HepG2 (cell line): Measurements from ENCODE around the gene ZDHHC9. TPM values are rescaled to one million over a fixed set of nuclear protein-coding genes. Genes with fewer than 3 reads are reported as not detected.

ENCODE experiments used
- ATAC-seq: fragments of 200-7000 bp; cut with Tn5 transposase; 3 replicates; pipeline ENCODE4 v1.9.1; 2020; ENCODE audit warnings: mild to moderate bottlenecking, moderate library complexity
- BruUV-seq: library from RNA; stranded (reverse); fragments of 400-500 nt; replicated peaks from 2 replicates; lab custom pipeline; 2021; lab: Mats Ljungman, UMichigan
- CTCF ChIA-PET: fragments of 300-600 bp; formaldehyde crosslinking; extraction: SDS; loops from one replicate; lab custom pipeline; 2021; ENCODE audit warnings: low total read pairs, inconsistent platforms, low intra/inter-chr PET ratio; lab: Yijun Ruan, JAX
- POLR2A ChIA-PET: fragments of 350-600 bp; sonication (Branson Sonifier 250); formaldehyde crosslinking; loops from one replicate; lab custom pipeline; 2020; ENCODE audit warnings: antibody characterized with exemption, inconsistent platforms; lab: Yijun Ruan, JAX
- DNase-seq: peaks from one replicate; pipeline ENCODE4 v3.0.0-alpha.2; 2015; ENCODE audit warnings: low spot score
- FAIRE-seq: peaks from 3 replicates; lab custom pipeline; 2011; peaks lifted over from hg19 to GRCh38; lab: Jason Lieb, UNC
- H2AFZ ChIP-seq: one replicate; pipeline ENCODE4 v1.6.1; 2011; ENCODE audit warnings: low read length, inconsistent platforms
- H3K27ac ChIP-seq: fragments of 300-600 bp; 3 replicates; pipeline ENCODE4 v1.8.0; 2011; ENCODE audit warnings: mixed run types, mild to moderate bottlenecking, mixed read lengths, low read length, inconsistent platforms; ENCODE audit not compliant: insufficient read depth; ENCODE audit errors: extremely low read length
- H3K27me3 ChIP-seq, 2 experiments: fragments of 200-600 bp in 1 of 2; 2 replicates in 1 of 2; 3 replicates in 1 of 2; pipeline versions ENCODE4 v1.6.0 to v1.8.0; 2011; ENCODE audit warnings: low read length in 2 of 2, mild to moderate bottlenecking in 2 of 2, moderate library complexity in 2 of 2, inconsistent platforms in 1 of 2; ENCODE audit not compliant: insufficient read depth in 2 of 2, control insufficient read depth in 1 of 2
- H3K36me3 ChIP-seq, 2 experiments: fragments of 200-600 bp in 1 of 2; replicated peaks in 1 of 2; 2 replicates in 1 of 2; 3 replicates in 1 of 2; pipeline versions ENCODE4 v1.5.1 to v1.8.0; 2011; ENCODE audit warnings: low read length in 2 of 2, inconsistent platforms in 1 of 2; ENCODE audit not compliant: insufficient read depth in 2 of 2, control insufficient read depth in 1 of 2
- H3K4me1 ChIP-seq: 2 replicates; pipeline ENCODE4 v1.5.1; 2012; ENCODE audit warnings: low read length, inconsistent platforms; ENCODE audit not compliant: insufficient read depth
- H3K4me2 ChIP-seq: 2 replicates; pipeline ENCODE4 v1.6.0; 2011; ENCODE audit warnings: low read depth, low read length, inconsistent platforms
- H3K4me3 ChIP-seq, 3 experiments: fragments of 200-600 bp in 1 of 3; sonication (generic), shearing (Covaris generic) in 1 of 3; replicated peaks in 1 of 3; 2 replicates each; pipeline ENCODE4 v1.5.1; 2011 to 2016; ENCODE audit warnings: low read length in 3 of 3, inconsistent platforms in 2 of 3, low read depth in 2 of 3, mild to moderate bottlenecking in 2 of 3, control low read depth in 1 of 3, mixed read lengths in 1 of 3; ENCODE audit not compliant: insufficient read depth in 1 of 3
- H3K79me2 ChIP-seq: one replicate; pipeline ENCODE4 v1.6.1; 2011; ENCODE audit warnings: low read length, inconsistent platforms; ENCODE audit not compliant: insufficient read depth
- H3K9ac ChIP-seq: 2 replicates; pipeline ENCODE4 v1.6.0; 2011; ENCODE audit warnings: mild to moderate bottlenecking, low read depth, low read length, inconsistent platforms; ENCODE audit not compliant: insufficient read depth
- H3K9me3 ChIP-seq: 2 replicates; pipeline ENCODE4 v1.5.1; 2012; ENCODE audit warnings: mild to moderate bottlenecking, low read length
- H4K20me1 ChIP-seq: 2 replicates; pipeline ENCODE4 v1.6.0; 2011; ENCODE audit warnings: inconsistent platforms, mild to moderate bottlenecking, low read length, moderate library complexity; ENCODE audit not compliant: insufficient read depth
- CCDC6 ChIP-seq: sonication (generic); formaldehyde crosslinking; IDR thresholded peaks from 2 replicates; pipeline ENCODE4 v1.8.1; 2022; ENCODE audit warnings: mild to moderate bottlenecking, missing genetic modification reagents, moderate library complexity
- CREBL2 ChIP-seq: sonication (generic); formaldehyde crosslinking; IDR thresholded peaks from 2 replicates; pipeline ENCODE4 v1.8.1; 2023; ENCODE audit warnings: missing genetic modification reagents, mild to moderate bottlenecking, borderline replicate concordance
- EZH2 ChIP-seq: conservative IDR thresholded peaks from 2 replicates; pipeline ENCODE4 v1.6.1; 2012; ENCODE audit warnings: mild to moderate bottlenecking, low read depth, low read length, moderate library complexity
- GATAD2A ChIP-seq: IDR thresholded peaks from 2 replicates; pipeline ENCODE4 v1.6.1; 2016
- KLF6 ChIP-seq: IDR thresholded peaks from 2 replicates; pipeline ENCODE4 v1.8.0; 2016; ENCODE audit warnings: missing biosample characterization, missing genetic modification reagents
- MAF1 ChIP-seq: sonication (generic); formaldehyde crosslinking; IDR thresholded peaks from 2 replicates; pipeline ENCODE4 v1.5.0; 2020; ENCODE audit warnings: missing genetic modification reagents, borderline replicate concordance
- NFYC ChIP-seq: IDR thresholded peaks from 2 replicates; pipeline ENCODE4 v1.6.1; 2016; ENCODE audit warnings: missing genetic modification reagents, missing compliant biosample characterization
- RARG ChIP-seq: sonication (generic); formaldehyde crosslinking; IDR thresholded peaks from 2 replicates; pipeline ENCODE4 v1.4.0; 2020; ENCODE audit warnings: low read depth, mild to moderate bottlenecking, missing genetic modification reagents
- RFXANK ChIP-seq: IDR thresholded peaks from 2 replicates; pipeline ENCODE4 v1.6.1; 2016
- SAP130 ChIP-seq: IDR thresholded peaks from 2 replicates; pipeline ENCODE4 v1.6.1; 2016; ENCODE audit warnings: low read depth
- ZNF253 ChIP-seq: sonication (generic); formaldehyde crosslinking; IDR thresholded peaks from 2 replicates; pipeline ENCODE4 v1.8.0; 2022; ENCODE audit warnings: mild to moderate bottlenecking, missing genetic modification reagents, borderline replicate concordance
- ZNF318 ChIP-seq: sonication (generic); formaldehyde crosslinking; IDR thresholded peaks from 2 replicates; pipeline ENCODE4 v1.4.0; 2020; ENCODE audit warnings: mild to moderate bottlenecking, missing genetic modification reagents
- ZNF629 ChIP-seq: sonication (generic); formaldehyde crosslinking; conservative IDR thresholded peaks from 2 replicates; pipeline ENCODE4 v1.5.0; 2020; ENCODE audit warnings: missing genetic modification reagents
- ZNF75D ChIP-seq: sonication (generic); formaldehyde crosslinking; IDR thresholded peaks from 2 replicates; pipeline ENCODE4 v1.8.1; 2023; ENCODE audit warnings: missing genetic modification reagents, mild to moderate bottlenecking, borderline replicate concordance
- ZZZ3 ChIP-seq: sonication (generic); formaldehyde crosslinking; IDR thresholded peaks from 2 replicates; pipeline ENCODE4 v1.4.0; 2020; ENCODE audit warnings: missing genetic modification reagents, mild to moderate bottlenecking, borderline replicate concordance
- WGBS: methylation state at CpG from one replicate; pipeline ENCODE4 v1.1.6; 2017; ENCODE audit warnings: low lambda C conversion rate; 5-methylcytosine and 5-hydroxymethylcytosine counted together
- in situ Hi-C: cut with HindIII; loops from 2 replicates; pipeline ENCODE4 v1.10.0; 2017; ENCODE audit warnings: low pct_unique_long_range_greater_than_20kb; ENCODE audit not compliant: extremely low pct_ligation_motif_present
- intact Hi-C: fragments of 100-400 bp; cut with micrococcal nuclease; formaldehyde crosslinking; loops from one replicate; pipeline ENCODE4 v1.10.0; 2022; ENCODE audit not compliant: unreplicated experiment
- polyA plus RNA-seq, 8 experiments: library from polyadenylated mRNA; depleted of rRNA in 3 of 8; stranded (reverse) in 7 of 8; unstranded in 1 of 8; fragments of >200 nt; fragmentation: Illumina TruSeq in 4 of 8; extraction: Trizol in 4 of 8; gene quantifications; 2 replicates each; pipeline versions ENCODE4 v1.2.1 to v1.2.3, GENCODE V29; 2011 to 2016; ENCODE audit warnings: low read depth in 4 of 8, missing spikeins in 1 of 8, mixed read lengths in 1 of 8; ENCODE audit not compliant: insufficient read depth in 1 of 8
- total RNA-seq, 5 experiments: library from RNA; depleted of rRNA; stranded (reverse); fragments of >200 nt; fragmentation: Illumina TruSeq; extraction: Trizol; gene quantifications; 2 replicates each; pipeline ENCODE4 v1.2.3, GENCODE V29; 2016; ENCODE audit warnings: low read depth in 1 of 5

ZDHHC9 gene
- total and polyA plus RNA-seq, 2 of the 13 experiments (the other 11 are each of a cell fraction or from before 2014, with no cell fraction given) = 28.3 to 53.1 TPM

DNA sequence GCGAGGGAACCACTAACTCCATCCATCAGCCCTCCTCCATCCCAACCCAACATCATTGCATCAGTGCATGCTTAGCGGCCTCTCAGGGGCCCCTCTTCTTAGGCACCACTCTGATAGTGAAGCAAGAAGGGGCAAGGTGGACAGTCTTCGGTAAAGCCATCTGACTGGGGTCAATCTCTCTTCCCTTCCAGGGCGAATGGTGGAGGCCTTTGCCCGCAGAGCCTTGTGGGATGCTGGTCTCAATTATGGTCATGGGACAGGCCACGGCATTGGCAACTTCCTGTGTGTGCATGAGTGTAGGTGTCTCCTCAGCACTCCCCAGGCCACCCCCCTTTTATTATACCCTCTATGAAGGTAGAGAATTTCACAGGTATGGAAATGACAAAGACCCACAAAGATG, 82.7 kb downstream of the ZDHHC9 start:
- H3K9ac ChIP-seq = no peak overlapping the region
- in situ Hi-C loops (no loop called here), intact Hi-C loops (no loop called here)
- no peak overlapping the region for H3K27ac ChIP-seq
- ATAC-seq (no peak), DNase-seq (no peak), FAIRE-seq (no peak)
- WGBS = 60% methylated on average over 4 of the region's 6 CpGs
- H2AFZ ChIP-seq = no peak overlapping the region
- TF ChIP-seq ZNF318 (CRISPR knock-in tag) = no peak
- TF ChIP-seq ZNF75D = no peak
- TF ChIP-seq ZNF253 (CRISPR knock-in tag) = no peak
- TF ChIP-seq KLF6 (CRISPR knock-in tag) = no peak
- TF ChIP-seq ZNF629 = no peak
- no peak for TF ChIP-seq CCDC6 (CRISPR knock-in tag)
- TF ChIP-seq CREBL2 (CRISPR knock-in tag) = no peak
- no peak for TF ChIP-seq SAP130
- TF ChIP-seq MAF1 (CRISPR knock-in tag) = no peak
- no peak for TF ChIP-seq EZH2
- no peak for TF ChIP-seq RARG (CRISPR knock-in tag)
- TF ChIP-seq RFXANK (CRISPR knock-in tag) = no peak
- TF ChIP-seq ZZZ3 (CRISPR knock-in tag) = no peak
- no peak for TF ChIP-seq NFYC (CRISPR knock-in tag)
- no peak for TF ChIP-seq GATAD2A (CRISPR knock-in tag)
- no TSS peak for BruUV-seq
- no peaks in the 10 kb centered on the region for H3K27me3 ChIP-seq
- H3K4me2 ChIP-seq = no peak overlapping the region
- no peaks in the 10 kb centered on the region for H4K20me1 ChIP-seq
- no peaks in the 10 kb centered on the region for H3K79me2 ChIP-seq
- H3K4me3 ChIP-seq = no peak overlapping the region
- ChIA-PET CTCF (no interaction called here), POLR2A (no interaction called here)
- H3K36me3 ChIP-seq = no peaks in the 10 kb centered on the region
- H3K4me1 ChIP-seq = no peaks in the 10 kb centered on the region
- H3K9me3 ChIP-seq = no peaks in the 10 kb centered on the region
